GM23338 (cell line): ENCODE results near the gene FRYL. TPM values are rescaled to one million over a fixed set of nuclear protein-coding genes. Genes with fewer than 3 reads are reported as not detected.

ENCODE experiments used
- ATAC-seq: fragments of 200-7000 bp; cut with Tn5 transposase; 3 replicates; pipeline ENCODE4 v1.9.1; 2020
- DNase-seq: peaks from one replicate; pipeline ENCODE4 v3.0.0-alpha.2; 2015; ENCODE audit warnings: low spot score
- H2AFZ ChIP-seq: fragments of 200-600 bp; sonication (generic); 2 replicates; pipeline ENCODE4 v1.8.0; 2016; ENCODE audit warnings: antibody characterized with exemption, mild to moderate bottlenecking, moderate library complexity
- H3F3A ChIP-seq: fragments of 200-600 bp; sonication (generic); replicated peaks from 2 replicates; pipeline ENCODE4 v1.8.0; 2017; ENCODE audit warnings: antibody characterized with exemption, mixed run types, low read depth
- H3K27ac ChIP-seq: fragments of 200-600 bp; sonication (generic); 2 replicates; pipeline ENCODE4 v1.6.1; 2016; ENCODE audit warnings: low read depth
- H3K27me3 ChIP-seq: fragments of 200-600 bp; sonication (generic); 2 replicates; pipeline ENCODE4 v1.8.0; 2016; ENCODE audit warnings: mild to moderate bottlenecking, mixed run types, moderate library complexity; ENCODE audit not compliant: insufficient read depth
- H3K36me3 ChIP-seq: fragments of 200-600 bp; sonication (generic); 2 replicates; pipeline ENCODE4 v1.8.0; 2016; ENCODE audit warnings: mild to moderate bottlenecking; ENCODE audit not compliant: insufficient read depth
- H3K4me1 ChIP-seq: fragments of 200-600 bp; sonication (generic); 2 replicates; pipeline ENCODE4 v1.8.0; 2016; ENCODE audit warnings: mild to moderate bottlenecking, moderate library complexity; ENCODE audit not compliant: insufficient read depth
- H3K4me2 ChIP-seq: fragments of 200-600 bp; sonication (generic); 2 replicates; pipeline ENCODE4 v1.7.1; 2017; ENCODE audit warnings: mixed run types
- H3K4me3 ChIP-seq: fragments of 200-600 bp; sonication (generic); 2 replicates; pipeline ENCODE4 v1.6.1; 2016; ENCODE audit warnings: mixed run types
- H3K79me2 ChIP-seq: fragments of 200-600 bp; sonication (generic); replicated peaks from 2 replicates; pipeline ENCODE4 v1.8.0; 2017; ENCODE audit warnings: mild to moderate bottlenecking; ENCODE audit not compliant: insufficient read depth
- H3K9me2 ChIP-seq: fragments of 200-600 bp; sonication (generic); 2 replicates; pipeline ENCODE4 v1.8.0; 2017; ENCODE audit not compliant: insufficient read depth
- H4K20me1 ChIP-seq: fragments of 200-600 bp; sonication (generic); replicated peaks from 2 replicates; pipeline ENCODE4 v1.8.0; 2017; ENCODE audit warnings: mild to moderate bottlenecking; ENCODE audit not compliant: insufficient read depth
- H3K27ac Mint-ChIP-seq: 2 replicates; pipeline ENCODE4 v1.8.0; 2020; ENCODE audit warnings: inconsistent platforms, mild to moderate bottlenecking, moderate library complexity, mixed read lengths
- H3K27me3 Mint-ChIP-seq: 3 replicates; pipeline ENCODE4 v1.8.0; 2022; ENCODE audit warnings: low read depth, mild to moderate bottlenecking, moderate library complexity, mixed read lengths, inconsistent platforms; ENCODE audit not compliant: insufficient read depth, poor library complexity
- H3K36me3 Mint-ChIP-seq: 3 replicates; pipeline ENCODE4 v1.8.0; 2021; ENCODE audit warnings: low read depth, mild to moderate bottlenecking, inconsistent platforms, moderate library complexity, mixed read lengths
- H3K4me1 Mint-ChIP-seq: 3 replicates; pipeline ENCODE4 v1.8.0; 2020; ENCODE audit warnings: mild to moderate bottlenecking, inconsistent platforms, mixed read lengths
- H3K4me3 Mint-ChIP-seq: 3 replicates; pipeline ENCODE4 v1.8.0; 2021; ENCODE audit warnings: moderate library complexity, mild to moderate bottlenecking, inconsistent platforms, mixed read lengths
- H3K9me3 Mint-ChIP-seq: 3 replicates; pipeline ENCODE4 v1.8.0; 2020; ENCODE audit warnings: moderate library complexity, mild to moderate bottlenecking, inconsistent platforms, mixed read lengths
- ZNF114 ChIP-seq: fragments of 250-450 bp; sonication (Bioruptor Pico); IDR thresholded peaks from 2 replicates; pipeline ENCODE4 v1.5.0; 2020; ENCODE audit warnings: mild to moderate bottlenecking, moderate library complexity
- polyA plus RNA-seq: library from polyadenylated mRNA; unstranded; fragments of >200 nt; fragmentation: Nextera tagmentation; extraction: Ambion mirVana; gene quantifications from 2 replicates; pipeline ENCODE4 v1.2.1, GENCODE V29; 2016
- total RNA-seq: library from RNA; depleted of rRNA; stranded (reverse); fragments of >200 nt; shearing (Covaris generic); gene quantifications from 2 replicates; pipeline ENCODE4 v1.2.3, GENCODE V29; 2014
- TF ChIP-seq, protein P1 (sequence below): fragments of 250-450 bp; sonication (Bioruptor Pico); IDR thresholded peaks from 2 replicates; pipeline ENCODE4 v1.5.0; 2020; ENCODE audit warnings: mild to moderate bottlenecking, moderate library complexity
- TF ChIP-seq, protein P2 (sequence below): IDR thresholded peaks from one replicate; pipeline ENCODE4 v1.6.1; 2018; ENCODE audit warnings: antibody characterized with exemption; ENCODE audit not compliant: unreplicated experiment

FRYL gene
- total and polyA plus RNA-seq, 2 experiments from 2014 or later: 30.7 to 53.3 TPM

DNA sequence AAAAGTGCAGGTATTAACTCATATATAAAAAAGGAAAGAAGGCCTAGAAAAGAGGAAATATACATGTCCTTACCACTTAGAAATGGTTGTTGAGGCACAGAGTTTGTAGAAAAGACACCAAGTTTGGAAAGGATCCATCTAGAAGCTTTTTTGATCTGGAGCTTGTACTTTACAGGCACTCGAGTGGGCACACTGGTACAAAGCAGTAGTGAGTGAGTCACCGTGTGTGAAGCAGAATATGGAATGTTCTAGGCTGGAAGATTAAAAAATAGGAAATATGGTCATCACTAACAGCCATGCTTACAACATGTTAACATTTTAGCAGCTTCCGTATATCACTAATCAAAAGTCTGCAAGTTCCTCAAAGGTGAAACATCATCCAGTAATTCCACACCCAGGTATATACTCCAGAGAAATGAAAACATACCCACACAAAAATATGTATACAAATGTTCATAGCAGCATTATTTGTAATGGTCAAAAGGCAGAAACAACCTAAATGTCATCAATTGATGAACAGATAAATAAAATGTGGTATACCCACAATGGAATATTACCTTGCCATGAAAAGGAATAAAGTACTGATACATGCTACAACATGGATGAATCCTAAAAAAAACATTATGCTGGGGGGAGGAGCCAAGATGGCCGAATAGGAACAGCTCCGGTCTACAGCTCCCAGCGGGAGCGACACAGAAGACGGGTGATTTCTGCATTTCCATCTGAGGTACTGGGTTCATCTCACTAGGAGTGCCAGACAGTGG is 69.5 kb downstream of the FRYL start (continued):
- TF ChIP-seq, protein P1, sequence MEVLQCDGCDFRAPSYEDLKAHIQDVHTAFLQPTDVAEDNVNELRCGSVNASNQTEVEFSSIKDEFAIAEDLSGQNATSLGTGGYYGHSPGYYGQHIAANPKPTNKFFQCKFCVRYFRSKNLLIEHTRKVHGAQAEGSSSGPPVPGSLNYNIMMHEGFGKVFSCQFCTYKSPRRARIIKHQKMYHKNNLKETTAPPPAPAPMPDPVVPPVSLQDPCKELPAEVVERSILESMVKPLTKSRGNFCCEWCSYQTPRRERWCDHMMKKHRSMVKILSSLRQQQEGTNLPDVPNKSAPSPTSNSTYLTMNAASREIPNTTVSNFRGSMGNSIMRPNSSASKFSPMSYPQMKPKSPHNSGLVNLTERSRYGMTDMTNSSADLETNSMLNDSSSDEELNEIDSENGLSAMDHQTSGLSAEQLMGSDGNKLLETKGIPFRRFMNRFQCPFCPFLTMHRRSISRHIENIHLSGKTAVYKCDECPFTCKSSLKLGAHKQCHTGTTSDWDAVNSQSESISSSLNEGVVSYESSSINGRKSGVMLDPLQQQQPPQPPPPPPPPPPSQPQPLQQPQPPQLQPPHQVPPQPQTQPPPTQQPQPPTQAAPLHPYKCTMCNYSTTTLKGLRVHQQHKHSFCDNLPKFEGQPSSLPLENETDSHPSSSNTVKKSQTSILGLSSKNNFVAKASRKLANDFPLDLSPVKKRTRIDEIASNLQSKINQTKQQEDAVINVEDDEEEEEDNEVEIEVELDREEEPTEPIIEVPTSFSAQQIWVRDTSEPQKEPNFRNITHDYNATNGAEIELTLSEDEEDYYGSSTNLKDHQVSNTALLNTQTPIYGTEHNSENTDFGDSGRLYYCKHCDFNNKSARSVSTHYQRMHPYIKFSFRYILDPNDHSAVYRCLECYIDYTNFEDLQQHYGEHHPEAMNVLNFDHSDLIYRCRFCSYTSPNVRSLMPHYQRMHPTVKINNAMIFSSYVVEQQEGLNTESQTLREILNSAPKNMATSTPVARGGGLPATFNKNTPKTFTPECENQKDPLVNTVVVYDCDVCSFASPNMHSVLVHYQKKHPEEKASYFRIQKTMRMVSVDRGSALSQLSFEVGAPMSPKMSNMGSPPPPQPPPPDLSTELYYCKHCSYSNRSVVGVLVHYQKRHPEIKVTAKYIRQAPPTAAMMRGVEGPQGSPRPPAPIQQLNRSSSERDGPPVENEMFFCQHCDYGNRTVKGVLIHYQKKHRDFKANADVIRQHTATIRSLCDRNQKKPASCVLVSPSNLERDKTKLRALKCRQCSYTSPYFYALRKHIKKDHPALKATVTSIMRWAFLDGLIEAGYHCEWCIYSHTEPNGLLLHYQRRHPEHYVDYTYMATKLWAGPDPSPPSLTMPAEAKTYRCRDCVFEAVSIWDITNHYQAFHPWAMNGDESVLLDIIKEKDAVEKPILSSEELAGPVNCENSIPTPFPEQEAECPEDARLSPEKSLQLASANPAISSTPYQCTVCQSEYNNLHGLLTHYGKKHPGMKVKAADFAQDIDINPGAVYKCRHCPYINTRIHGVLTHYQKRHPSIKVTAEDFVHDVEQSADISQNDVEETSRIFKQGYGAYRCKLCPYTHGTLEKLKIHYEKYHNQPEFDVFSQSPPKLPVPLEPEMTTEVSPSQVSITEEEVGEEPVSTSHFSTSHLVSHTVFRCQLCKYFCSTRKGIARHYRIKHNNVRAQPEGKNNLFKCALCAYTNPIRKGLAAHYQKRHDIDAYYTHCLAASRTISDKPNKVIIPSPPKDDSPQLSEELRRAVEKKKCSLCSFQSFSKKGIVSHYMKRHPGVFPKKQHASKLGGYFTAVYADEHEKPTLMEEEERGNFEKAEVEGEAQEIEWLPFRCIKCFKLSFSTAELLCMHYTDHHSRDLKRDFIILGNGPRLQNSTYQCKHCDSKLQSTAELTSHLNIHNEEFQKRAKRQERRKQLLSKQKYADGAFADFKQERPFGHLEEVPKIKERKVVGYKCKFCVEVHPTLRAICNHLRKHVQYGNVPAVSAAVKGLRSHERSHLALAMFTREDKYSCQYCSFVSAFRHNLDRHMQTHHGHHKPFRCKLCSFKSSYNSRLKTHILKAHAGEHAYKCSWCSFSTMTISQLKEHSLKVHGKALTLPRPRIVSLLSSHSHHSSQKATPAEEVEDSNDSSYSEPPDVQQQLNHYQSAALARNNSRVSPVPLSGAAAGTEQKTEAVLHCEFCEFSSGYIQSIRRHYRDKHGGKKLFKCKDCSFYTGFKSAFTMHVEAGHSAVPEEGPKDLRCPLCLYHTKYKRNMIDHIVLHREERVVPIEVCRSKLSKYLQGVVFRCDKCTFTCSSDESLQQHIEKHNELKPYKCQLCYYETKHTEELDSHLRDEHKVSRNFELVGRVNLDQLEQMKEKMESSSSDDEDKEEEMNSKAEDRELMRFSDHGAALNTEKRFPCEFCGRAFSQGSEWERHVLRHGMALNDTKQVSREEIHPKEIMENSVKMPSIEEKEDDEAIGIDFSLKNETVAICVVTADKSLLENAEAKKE (CRISPR knock-in tag): no peak
- TF ChIP-seq ZNF114 (CRISPR knock-in tag): no peak

DNA sequence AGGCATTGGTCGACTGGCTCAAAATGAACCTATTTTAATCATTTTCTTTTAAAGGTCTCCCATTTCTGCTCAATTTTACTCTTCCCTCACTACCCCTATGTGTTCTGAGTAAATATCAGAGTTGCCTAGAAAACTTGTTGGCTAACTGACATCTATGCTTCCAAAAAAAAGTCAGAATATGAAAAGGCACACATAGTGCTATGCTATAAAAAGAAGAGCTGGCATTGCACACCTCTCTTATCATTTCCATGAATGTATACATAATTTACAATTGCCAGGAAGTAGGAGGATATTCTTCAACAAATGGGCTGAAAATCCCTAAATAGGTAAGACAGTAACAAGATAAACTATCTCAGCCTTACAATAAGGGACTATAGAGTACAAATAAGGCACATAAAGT is 70.2 kb downstream of the FRYL start:
- Histone ChIP-seq H3K79me2 (peaks cover 57% of the 10 kb centered on the region), H2AFZ (no peak overlapping the region), H3K4me2 (no peak overlapping the region), H3F3A (no peaks in the 10 kb centered on the region), H3K36me3 (0 out of 2 replicates have a peak, but pooled peaks cover 4% of the 10 kb centered on the region), H3K4me1 (0 out of 2 replicates have a peak, but pooled peaks cover 5% of the 10 kb centered on the region), H3K27me3 (no peaks in the 10 kb centered on the region), H3K27ac (no peak overlapping the region), H3K4me3 (no peak overlapping the region), H3K9me2 (no peaks in the 10 kb centered on the region), H4K20me1 (no peaks in the 10 kb centered on the region)
- H3K4me3 Mint-ChIP-seq: no peak overlapping the region
- no peak for ATAC-seq
- DNase-seq: no peak
- H3K27ac Mint-ChIP-seq: no peak overlapping the region
- peaks cover 5% of the 10 kb centered on the region for H3K27me3 Mint-ChIP-seq
- TF ChIP-seq, protein P2, sequence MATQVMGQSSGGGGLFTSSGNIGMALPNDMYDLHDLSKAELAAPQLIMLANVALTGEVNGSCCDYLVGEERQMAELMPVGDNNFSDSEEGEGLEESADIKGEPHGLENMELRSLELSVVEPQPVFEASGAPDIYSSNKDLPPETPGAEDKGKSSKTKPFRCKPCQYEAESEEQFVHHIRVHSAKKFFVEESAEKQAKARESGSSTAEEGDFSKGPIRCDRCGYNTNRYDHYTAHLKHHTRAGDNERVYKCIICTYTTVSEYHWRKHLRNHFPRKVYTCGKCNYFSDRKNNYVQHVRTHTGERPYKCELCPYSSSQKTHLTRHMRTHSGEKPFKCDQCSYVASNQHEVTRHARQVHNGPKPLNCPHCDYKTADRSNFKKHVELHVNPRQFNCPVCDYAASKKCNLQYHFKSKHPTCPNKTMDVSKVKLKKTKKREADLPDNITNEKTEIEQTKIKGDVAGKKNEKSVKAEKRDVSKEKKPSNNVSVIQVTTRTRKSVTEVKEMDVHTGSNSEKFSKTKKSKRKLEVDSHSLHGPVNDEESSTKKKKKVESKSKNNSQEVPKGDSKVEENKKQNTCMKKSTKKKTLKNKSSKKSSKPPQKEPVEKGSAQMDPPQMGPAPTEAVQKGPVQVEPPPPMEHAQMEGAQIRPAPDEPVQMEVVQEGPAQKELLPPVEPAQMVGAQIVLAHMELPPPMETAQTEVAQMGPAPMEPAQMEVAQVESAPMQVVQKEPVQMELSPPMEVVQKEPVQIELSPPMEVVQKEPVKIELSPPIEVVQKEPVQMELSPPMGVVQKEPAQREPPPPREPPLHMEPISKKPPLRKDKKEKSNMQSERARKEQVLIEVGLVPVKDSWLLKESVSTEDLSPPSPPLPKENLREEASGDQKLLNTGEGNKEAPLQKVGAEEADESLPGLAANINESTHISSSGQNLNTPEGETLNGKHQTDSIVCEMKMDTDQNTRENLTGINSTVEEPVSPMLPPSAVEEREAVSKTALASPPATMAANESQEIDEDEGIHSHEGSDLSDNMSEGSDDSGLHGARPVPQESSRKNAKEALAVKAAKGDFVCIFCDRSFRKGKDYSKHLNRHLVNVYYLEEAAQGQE: no peak
- peaks cover 55% of the 10 kb centered on the region for H3K36me3 Mint-ChIP-seq
- peaks cover 34% of the 10 kb centered on the region for H3K9me3 Mint-ChIP-seq
- H3K4me1 Mint-ChIP-seq: no peaks in the 10 kb centered on the region
